GM21786 (cell line): ENCODE measurements around the gene CDKN1C.

Experiments
- ATAC-seq: cut with Tn5 transposase; IDR thresholded peaks from one replicate; pipeline ENCODE4 v1.9.1; 2021; ENCODE audit not compliant: unreplicated experiment

CDKN1C gene

DNA sequence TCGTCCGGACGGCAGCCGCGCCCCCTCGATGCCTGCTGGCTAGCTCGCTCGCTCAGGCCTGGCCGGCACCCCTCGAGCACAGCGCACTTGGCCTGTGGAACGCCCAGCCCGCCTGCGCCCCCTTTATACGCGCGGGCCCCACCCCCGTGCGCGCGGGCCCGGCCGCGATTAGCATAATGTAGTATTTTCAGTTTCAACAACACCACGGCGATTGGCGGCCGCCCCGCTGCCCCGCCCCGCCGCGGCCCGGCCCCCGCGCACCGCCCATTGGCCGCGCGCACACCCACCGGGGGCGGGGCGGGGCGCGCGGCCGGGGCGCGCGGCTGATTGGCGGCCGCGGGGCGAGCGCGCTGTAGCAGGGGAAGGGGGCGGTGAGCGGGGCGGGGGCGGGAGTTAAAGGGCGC, at the start of gene CDKN1C:
TSS of gene CDKN1C (minus strand) at position 98 of the 404 bp plus-strand sequence. CDS start 319 bp downstream, outside the sequence.
- peak; percentile 69 for ATAC-seq

DNA sequence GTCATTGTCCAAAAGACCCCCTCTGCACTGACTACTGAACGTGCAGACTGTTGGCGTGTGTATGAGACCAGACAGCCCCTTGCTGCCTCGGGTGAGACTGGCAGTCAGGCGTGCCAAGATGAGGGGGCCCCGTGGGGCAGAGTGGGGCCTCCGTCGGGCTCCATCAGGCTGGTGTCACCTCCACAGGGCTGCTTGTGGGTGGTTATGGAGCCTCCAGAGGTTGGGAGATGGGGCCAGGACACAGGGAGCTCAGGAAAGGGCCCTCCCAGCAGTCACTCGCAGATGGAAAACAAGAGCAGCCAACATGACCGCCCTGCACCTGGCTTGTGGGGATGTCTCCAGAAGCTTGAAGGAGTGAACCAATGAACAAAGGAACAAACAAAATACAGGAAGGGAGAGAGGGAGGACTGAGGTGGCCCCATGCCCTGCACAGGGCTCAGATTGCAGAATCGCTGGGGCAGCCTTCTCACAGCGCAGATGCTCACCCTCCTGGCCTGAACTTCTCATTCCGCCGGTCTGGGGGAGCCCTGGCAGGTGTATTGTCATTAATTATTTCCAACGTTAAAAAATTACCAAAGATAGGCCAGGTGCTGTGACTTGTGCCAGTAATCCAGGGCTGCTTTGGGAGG, 49.1 kb upstream of the CDKN1C start:
- ATAC-seq, result no peak

- ATAC-seq, result no peak
Measured at GRCh38 chr11:2934021-2934550, 48.5 kb upstream of the CDKN1C start.

GRCh38 chr11:2933375-2934020, 47.9 kb upstream of the CDKN1C start:
- ATAC-seq, result peak; percentile 37

- no peak for ATAC-seq
Measured at GRCh38 chr11:2932850-2933251, 47.3 kb upstream of the CDKN1C start.

- no peak for ATAC-seq
Measured at GRCh38 chr11:2931771-2932738, 46.5 kb upstream of the CDKN1C start.

- no peak for ATAC-seq
Measured at GRCh38 chr11:2931420-2931746, 45.8 kb upstream of the CDKN1C start.

- ATAC-seq, result peak; percentile 38
Measured at GRCh38 chr11:2930704-2931419, 45.3 kb upstream of the CDKN1C start.

DNA sequence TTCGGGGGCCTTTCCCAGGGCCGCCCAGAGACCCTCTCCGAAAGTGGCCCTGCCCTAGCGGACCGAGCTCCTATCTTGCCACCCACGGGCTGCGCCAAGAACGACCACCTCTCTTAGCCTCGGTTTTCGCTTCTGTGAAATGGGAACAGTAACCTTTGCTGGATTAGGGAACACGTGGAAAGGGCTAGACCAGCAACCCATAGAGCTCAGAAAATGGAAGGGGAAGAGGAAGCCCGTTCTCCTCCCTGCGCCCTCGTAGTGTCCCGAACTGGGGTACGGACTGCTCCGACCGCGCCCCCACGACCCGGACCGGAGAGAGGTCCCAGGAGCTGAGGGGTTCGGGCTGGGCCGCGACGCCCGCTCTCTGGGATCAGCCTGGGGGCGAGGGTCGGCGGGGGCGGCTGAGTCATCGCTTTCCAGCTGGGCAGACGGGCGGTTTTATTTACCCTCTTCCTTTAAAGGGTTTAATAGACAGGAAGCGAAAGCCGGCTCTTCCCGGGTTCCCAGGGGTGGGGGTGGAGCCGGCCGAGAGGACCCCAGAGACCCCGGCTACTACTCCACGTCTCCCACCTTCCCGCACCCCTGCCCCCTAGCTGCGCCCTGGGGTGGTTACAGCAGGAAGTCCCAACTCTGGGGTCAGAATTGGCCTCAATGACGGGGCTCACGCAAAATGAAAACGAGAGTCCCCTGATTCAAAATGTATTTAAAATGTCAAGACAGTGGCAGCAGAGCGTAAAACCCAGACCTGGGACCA, 44.6 kb upstream of the CDKN1C start:
- peak; percentile 30 for ATAC-seq

- no peak for ATAC-seq
Measured at GRCh38 chr11:2929531-2929949, 44.0 kb upstream of the CDKN1C start.

DNA sequence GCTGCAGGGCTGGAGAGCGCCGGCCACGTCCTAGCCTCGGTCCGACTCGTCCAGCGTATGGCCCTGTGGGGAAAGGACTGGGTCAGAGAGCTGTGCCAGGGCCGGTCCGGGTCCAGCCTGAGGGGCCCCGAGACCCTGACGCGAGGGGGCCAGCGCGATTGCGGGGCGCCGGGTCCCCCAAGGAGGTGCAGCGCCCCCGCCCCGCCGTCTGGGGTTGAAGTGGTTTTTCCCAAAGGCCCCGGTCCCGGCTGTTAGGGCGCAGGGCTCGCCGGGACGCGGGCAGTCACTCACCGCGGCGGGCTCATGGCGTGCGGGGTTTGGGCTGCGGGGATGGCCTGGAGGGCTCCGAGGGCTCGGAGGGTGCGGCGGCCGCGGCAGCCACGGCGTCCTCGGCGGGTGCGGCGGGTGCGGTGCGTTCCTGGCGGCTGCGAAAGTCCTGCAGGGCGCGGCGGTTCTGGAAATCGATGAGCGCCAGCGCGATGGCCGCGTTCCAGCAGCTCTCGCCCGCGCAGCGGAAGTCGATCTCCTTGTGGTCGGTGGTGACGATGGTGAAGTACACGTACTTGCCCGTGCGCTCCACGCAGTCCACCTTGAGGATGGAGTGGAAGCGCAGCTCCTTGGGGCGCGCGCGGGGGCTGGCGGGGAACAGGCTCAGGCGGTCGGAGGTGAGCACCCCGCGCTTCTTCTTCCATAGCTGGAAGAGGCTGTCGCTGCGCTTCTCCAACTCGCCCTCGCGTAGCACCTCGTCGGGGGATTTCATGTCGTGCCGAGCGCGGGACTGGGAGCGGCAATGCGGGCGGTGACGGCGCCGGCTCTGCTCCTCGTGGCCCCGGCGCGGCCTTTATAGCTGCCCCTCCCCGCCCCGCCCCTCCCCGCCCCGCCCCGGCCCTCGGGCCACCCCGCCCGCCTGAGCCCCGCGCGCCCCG, 43.3 kb upstream of the CDKN1C start, which contains the start of gene PHLDA2:
TSS of gene PHLDA2 (minus strand) at position 816 of the 926 bp plus-strand sequence. CDS start at position 760, 56 bp downstream.
- no peak for ATAC-seq

DNA sequence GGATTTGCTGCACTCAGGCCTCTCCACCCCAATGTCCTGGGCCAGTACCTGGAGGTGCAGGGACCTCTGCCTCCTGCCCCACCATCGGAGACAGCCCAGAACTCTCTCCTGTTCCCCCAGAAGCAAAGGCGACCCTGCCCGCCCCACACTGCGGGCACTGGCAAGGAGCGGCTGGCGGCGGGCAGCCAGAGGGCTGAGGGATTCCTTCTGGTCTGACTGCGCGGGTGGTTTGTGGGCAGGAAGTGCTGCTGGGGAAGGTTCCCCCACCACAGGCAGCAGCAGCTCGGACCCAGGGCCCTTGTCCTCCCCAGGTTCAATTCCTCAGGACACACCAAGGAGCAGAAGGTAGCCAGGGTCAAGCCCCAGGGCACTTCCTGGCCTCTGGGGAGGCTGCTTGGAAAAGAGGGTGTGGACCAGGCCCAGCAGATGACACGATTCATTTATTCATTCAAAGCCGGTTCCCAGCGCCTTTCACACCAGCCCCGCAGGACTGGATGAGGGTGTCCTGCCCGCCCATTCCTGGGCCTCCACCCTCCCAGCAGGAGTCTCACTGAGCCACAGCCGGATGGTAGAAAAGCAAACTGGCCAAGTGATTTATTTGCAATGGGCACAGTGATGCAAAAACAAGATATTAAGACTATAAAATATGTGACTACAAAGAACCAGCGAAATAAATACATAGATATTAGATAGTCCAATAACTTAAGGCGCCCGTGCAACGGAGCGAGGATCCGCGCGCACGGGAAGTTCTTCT, 42.5 kb upstream of the CDKN1C start:
- no peak for ATAC-seq

GRCh38 chr11:2927121-2927800, 41.7 kb upstream of the CDKN1C start:
- no peak for ATAC-seq

GRCh38 chr11:2926611-2927051, 41.1 kb upstream of the CDKN1C start:
- no peak for ATAC-seq

DNA sequence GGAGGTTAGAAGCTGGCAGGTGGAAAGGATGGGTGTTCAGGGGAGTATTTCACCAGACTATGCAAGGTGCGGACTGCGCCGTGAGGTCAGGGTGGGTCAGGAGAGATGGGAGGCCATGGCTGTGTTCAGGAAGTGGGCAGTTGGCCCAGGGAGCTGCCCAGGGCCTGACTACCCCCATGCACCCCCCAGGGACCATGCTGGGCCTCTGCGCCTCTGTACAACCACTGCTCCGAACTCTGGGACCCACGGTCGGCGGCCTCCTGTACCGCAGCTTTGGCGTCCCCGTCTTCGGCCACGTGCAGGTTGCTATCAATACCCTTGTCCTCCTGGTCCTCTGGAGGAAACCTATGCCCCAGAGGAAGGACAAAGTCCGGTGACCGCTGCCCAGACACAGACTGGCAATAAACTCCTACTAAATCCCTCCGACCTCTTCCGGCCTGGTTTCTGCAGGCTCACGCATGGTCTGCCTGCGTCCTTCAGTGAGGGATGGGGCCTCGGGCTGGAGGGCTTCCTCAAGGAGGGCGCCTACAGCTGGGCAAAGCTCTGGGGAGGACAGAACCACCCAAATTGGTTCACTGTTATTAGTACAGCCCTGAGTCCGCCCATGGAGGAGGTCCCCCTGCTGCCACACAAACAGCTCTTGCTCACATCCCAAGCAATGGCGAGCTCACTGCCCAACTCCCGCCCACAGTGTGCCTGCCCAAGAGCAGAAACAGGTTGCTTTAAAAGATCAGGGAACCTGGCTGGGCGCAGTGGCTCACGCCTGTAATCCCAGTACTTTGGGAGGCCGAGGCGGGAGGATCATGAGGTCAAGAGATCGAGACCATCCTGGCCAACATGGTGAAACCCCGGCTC, 39.5 kb upstream of the CDKN1C start:
- ATAC-seq, result no peak

- ATAC-seq, result no peak
Measured at GRCh38 chr11:2924381-2924780, 38.8 kb upstream of the CDKN1C start.
